Activated CD8-positive, alpha-beta memory T cell treated with anti-CD3 and anti-CD28 coated beads, Interleukin-2, amount 10 ng/mL, durations not matched to agents 7 days and 5 days (primary cell): ENCODE measurements around the gene RPL36. TPM values are rescaled to one million over a fixed set of nuclear protein-coding genes. Genes with fewer than 3 reads are reported as not detected.

Experiments
- ATAC-seq: fragments of 150-1000 bp; cut with Tn5 transposase; one replicate; pipeline ENCODE4 v1.10.0; 2021; ENCODE audit warnings: moderate library complexity
- CTCF ChIA-PET: fragments of 350-600 bp; sonication (Branson Sonifier 250); formaldehyde crosslinking; loops from one replicate; lab custom pipeline; 2021; ENCODE audit warnings: antibody characterized with exemption; lab: Charles Lee
- DNase-seq: peaks from one replicate; pipeline ENCODE4 v3.0.0-alpha.2; 2020
- H3K27ac Mint-ChIP-seq: one replicate; pipeline ENCODE4 v1.8.0; 2021; ENCODE audit warnings: mild to moderate bottlenecking, mixed read lengths
- H3K27me3 Mint-ChIP-seq: one replicate; pipeline ENCODE4 v1.8.0; 2021; ENCODE audit warnings: mixed read lengths
- H3K36me3 Mint-ChIP-seq: one replicate; pipeline ENCODE4 v1.8.0; 2021; ENCODE audit warnings: mild to moderate bottlenecking, mixed read lengths
- H3K4me1 Mint-ChIP-seq: one replicate; pipeline ENCODE4 v1.8.0; 2021; ENCODE audit warnings: mixed read lengths
- H3K4me3 Mint-ChIP-seq: one replicate; pipeline ENCODE4 v1.8.0; 2021; ENCODE audit warnings: mild to moderate bottlenecking, moderate library complexity, mixed read lengths
- H3K9me3 Mint-ChIP-seq: one replicate; pipeline ENCODE4 v1.8.0; 2022; ENCODE audit warnings: low read depth, mixed read lengths
- total RNA-seq, 2 experiments: library from RNA; stranded (reverse); gene quantifications; one replicate each; pipeline ENCODE4 v1.2.3, GENCODE V29; 2021

RPL36 gene
- total RNA-seq, 2 experiments from 2014 or later, result 976 to 1,078 TPM

DNA sequence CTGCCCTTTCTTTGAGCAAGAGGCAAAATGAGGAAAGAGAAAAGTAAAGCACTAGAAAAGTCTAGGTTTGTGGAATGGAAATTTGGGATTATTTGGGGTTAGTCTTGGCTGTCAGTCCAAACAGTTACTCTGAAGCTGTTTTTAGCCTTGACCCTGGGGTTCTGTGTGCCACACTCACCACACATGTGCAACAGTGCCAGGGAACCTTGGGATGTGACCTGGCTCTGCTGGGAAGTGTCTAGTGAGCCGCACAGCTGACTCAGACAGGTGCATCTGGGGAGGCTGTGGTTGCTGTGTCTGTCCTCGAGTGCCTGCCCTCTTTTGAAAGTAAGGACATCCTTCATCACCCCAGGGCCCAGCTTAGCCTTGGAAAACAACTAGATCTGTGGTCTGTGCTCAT lies 25.6 kb upstream of the RPL36 start:
- ATAC-seq (no peak), DNase-seq (no peak)
- Mint-ChIP-seq H3K4me3 (no peak overlapping the region), H3K4me1 (peaks cover 23% of the 10 kb centered on the region), H3K27ac (peak overlapping the region; percentile 31), H3K27me3 (no peaks in the 10 kb centered on the region), H3K36me3 (peaks cover 58% of the 10 kb centered on the region), H3K9me3 (no peaks in the 10 kb centered on the region)
- CTCF ChIA-PET, result interaction anchor here (1.3 kb wide), 2 partner anchors 9 to 10 kb away, joined by 3 read pairs; no protein-coding TSS in a partner anchor

DNA sequence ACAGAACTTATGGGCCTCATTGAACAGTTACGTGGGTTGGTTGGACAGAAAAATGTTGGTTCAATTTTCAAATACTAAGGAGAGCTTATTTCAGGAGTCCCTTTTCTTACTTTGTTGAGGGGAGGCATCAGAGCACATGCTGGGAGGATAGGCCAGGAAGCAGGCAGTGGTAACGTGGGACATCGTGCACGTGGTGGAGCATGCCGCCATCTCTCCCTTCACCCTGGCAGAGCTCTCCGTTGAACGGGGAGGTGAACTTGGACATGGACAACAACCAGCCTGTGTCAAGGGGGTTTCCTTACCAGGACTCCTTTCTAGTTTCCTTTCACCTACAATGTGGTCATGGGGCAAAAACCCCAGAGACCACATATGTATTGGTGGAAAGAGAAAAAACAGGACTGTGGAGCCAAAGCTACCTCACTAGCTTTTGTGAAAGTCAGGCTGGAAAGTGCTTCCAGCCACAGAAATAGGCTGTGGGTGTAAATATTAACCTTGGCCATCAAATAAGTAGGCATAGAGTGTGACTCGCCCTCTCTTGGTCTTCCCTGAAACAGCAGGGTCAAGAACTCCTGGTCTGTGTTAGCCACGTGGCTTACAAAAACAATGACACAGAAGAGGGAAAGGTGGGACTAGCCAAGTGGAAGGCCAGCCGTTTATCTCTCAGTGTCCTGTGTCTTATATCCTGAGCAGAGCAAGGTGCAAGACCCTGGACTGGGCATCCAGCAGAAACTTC lies 24.1 kb upstream of the RPL36 start:
- ATAC-seq (no peak), DNase-seq (no peak)
- no peak overlapping the region for H3K4me3 Mint-ChIP-seq
- peaks cover 25% of the 10 kb centered on the region for H3K4me1 Mint-ChIP-seq
- peak overlapping the region; percentile 15 for H3K27ac Mint-ChIP-seq
- H3K9me3 Mint-ChIP-seq, result no peaks in the 10 kb centered on the region
- peaks cover 52% of the 10 kb centered on the region for H3K36me3 Mint-ChIP-seq
- CTCF ChIA-PET, result interaction anchor here (2.0 kb wide), 1 partner anchor 21 kb away, joined by 6 read pairs; no protein-coding TSS in a partner anchor
- H3K27me3 Mint-ChIP-seq, result no peaks in the 10 kb centered on the region

DNA sequence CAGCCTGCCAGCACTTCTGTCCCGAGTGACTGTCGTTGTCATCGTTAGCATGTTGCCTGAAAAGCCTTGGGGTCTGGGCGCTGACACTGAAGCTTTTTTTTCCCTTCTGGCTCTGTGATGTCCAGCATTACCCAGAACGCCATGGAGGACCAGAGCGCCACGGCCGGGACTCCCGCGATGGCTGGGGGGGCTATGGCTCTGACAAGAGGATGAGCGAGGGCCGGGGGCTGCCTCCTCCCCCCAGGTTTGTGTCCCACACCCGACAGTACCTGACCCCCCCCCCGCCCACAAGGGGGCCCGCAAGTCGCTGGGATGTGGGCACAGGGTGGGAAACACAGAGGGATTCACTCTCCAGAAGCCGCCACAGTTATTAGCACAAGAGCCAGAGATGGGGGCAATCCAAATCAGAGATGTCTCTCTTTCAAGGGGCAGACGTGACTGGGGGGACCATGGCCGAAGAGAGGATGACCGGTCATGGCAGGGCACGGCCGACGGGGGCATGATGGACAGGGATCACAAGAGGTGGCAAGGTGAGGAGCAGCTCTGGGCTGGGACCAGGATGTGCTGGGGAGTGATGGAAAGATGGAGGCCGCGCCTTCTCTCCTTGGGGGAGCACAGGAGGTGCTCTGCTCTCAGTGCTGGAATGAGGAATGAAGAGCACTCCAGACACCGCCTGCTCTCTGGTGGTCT lies 23.0 kb upstream of the RPL36 start:
- Mint-ChIP-seq H3K9me3 (no peaks in the 10 kb centered on the region), H3K4me3 (no peak overlapping the region), H3K27me3 (no peaks in the 10 kb centered on the region), H3K27ac (no peak overlapping the region), H3K4me1 (peaks cover 27% of the 10 kb centered on the region), H3K36me3 (peaks cover 50% of the 10 kb centered on the region)
- ATAC-seq, result no peak
- no peak for DNase-seq
- CTCF ChIA-PET, result interaction anchor here (2.0 kb wide), 1 partner anchor 20 kb away, joined by 6 read pairs; no protein-coding TSS in a partner anchor

DNA sequence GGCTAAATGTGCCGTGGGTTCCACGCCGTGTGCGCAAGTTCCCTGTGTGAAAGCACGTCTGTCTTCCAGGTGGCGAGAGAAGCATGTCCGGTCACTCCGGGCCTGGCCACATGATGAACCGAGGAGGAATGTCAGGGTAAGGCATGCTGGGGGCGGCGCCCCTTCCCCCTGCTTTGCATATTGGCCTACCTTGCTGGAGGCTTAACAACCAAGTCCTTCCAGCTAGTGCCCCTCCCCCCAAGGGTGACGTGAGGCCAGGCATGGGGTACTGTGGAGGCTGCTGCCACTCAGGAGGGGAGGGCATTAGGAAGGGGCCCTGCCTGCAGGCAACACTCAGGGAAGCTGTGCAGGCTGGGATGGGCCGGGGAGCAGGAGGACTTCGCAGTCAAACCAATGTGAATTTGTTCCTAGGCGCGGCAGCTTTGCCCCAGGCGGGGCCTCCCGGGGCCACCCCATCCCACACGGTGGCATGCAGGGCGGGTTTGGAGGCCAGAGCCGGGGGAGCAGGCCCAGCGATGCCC lies 22.3 kb upstream of the RPL36 start:
- CTCF ChIA-PET, result interaction anchor here (2.0 kb wide), 1 partner anchor 19 kb away, joined by 6 read pairs; no protein-coding TSS in a partner anchor
- Mint-ChIP-seq H3K9me3 (no peaks in the 10 kb centered on the region), H3K4me3 (no peak overlapping the region), H3K27me3 (no peaks in the 10 kb centered on the region), H3K36me3 (peaks cover 50% of the 10 kb centered on the region), H3K4me1 (peaks cover 27% of the 10 kb centered on the region), H3K27ac (no peak overlapping the region)
- no peak for DNase-seq
- ATAC-seq, result no peak

DNA sequence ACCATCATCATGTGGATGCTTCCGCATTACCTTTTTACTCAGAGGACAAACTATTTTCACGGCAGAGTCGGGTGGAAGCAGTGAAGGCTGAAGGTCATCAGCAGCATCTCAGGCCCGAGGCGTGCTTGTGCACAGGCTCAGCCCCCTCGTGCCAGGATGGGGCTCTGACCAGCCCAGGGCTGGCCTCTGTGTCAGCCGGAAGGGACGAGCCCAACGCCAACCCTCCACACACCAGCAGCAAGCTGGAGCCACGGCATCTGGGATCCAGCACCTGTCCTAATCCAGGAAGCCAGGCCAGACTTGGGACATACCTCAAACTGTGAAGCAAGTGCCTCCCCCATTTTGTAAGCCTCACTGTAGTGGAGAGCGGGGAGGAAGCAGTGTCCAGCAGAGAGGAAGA lies 20.9 kb upstream of the RPL36 start:
- ATAC-seq, result peak; percentile 20
- peaks cover 48% of the 10 kb centered on the region for H3K36me3 Mint-ChIP-seq
- H3K4me3 Mint-ChIP-seq, result no peak overlapping the region
- CTCF ChIA-PET, result interaction anchor here (3.2 kb wide), 1 partner anchor 18 kb away, joined by 10 read pairs; no protein-coding TSS in a partner anchor
- no peaks in the 10 kb centered on the region for H3K27me3 Mint-ChIP-seq
- no peak for DNase-seq
- H3K4me1 Mint-ChIP-seq, result peaks cover 26% of the 10 kb centered on the region
- H3K9me3 Mint-ChIP-seq, result no peaks in the 10 kb centered on the region
- no peak overlapping the region for H3K27ac Mint-ChIP-seq

DNA sequence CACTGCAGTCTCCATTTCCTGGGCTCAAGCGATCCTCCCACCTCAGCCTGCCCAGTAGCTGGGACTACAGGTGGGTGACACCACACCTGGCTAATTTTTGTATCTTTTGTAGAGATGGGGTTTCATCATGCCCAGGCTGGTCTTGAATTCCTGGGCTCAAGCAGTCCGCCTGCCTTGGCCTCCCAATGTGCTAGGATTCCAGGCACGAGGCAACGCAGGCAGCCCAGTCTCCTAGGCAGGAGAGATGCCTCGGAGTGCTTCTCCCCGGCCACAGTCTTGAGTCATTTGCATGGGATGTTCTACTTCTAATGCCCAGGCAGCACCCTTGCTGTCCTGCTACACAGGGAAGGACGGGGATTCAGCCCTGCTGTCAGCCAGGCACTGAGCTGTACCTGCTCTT lies 18.5 kb upstream of the RPL36 start:
- DNase-seq (no peak), ATAC-seq (no peak)
- H3K27ac Mint-ChIP-seq, result no peak overlapping the region
- peaks cover 8% of the 10 kb centered on the region for H3K4me1 Mint-ChIP-seq
- peaks cover 31% of the 10 kb centered on the region for H3K36me3 Mint-ChIP-seq
- no peaks in the 10 kb centered on the region for H3K27me3 Mint-ChIP-seq
- H3K9me3 Mint-ChIP-seq, result no peaks in the 10 kb centered on the region
- CTCF ChIA-PET, result interaction anchor here (3.2 kb wide), 1 partner anchor 15 kb away, joined by 10 read pairs; no protein-coding TSS in a partner anchor
- H3K4me3 Mint-ChIP-seq, result no peak overlapping the region

DNA sequence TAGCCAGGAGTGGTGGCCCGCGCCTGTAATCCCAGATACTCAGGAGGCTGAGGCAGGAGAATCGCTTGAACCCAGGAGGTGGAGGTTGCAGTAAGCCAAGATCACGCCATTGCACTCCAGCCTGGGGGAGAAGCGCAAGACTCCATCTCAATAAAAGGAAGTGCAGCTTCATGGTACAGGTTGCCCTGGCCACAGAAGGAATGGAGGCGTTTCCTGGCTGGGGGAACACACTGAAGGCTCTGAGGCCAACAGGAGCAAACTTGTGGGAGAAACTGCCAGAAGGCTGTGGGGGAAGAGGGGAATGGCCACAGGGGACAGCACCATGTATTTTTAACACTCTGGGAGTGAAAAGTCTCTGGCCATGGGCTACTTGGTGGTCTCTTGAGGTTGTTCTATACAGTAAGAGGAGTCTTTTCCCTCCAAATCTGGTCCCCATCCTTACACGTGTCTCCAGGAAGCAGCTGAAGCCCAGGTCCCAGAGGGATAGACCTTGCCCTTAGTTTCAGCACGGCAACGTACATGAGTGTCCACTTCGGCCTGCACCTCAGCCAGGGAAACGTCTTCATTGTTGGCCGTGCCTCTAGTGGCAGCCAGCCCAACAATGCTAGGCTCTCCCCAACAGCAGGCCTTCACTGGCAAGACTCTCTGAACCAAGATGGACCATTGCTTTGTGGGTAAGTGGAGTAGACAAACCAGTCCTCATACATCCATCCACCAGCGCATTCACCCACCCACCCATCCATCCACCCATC lies 17.2 kb upstream of the RPL36 start:
- H3K27ac Mint-ChIP-seq, result no peak overlapping the region

DNA sequence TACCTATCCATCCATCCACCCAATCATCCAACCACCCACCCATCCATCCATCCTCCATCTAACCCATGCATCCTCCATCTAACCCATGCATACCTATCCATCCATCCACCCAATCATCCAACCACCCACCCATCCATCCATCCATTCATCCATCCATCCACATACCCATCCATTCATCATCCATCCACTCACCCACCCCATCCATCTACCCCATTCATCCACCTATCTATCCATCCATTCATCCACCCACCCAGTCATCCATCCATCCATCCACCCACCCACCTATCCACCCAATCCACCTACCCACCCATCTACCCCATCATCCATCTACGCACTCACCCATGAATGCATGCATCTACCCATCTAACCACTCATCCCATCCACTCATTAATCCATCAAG lies 16.3 kb upstream of the RPL36 start:
- Mint-ChIP-seq H3K4me1 (peaks cover 8% of the 10 kb centered on the region), H3K9me3 (no peaks in the 10 kb centered on the region), H3K27me3 (no peaks in the 10 kb centered on the region), H3K36me3 (peaks cover 20% of the 10 kb centered on the region), H3K4me3 (no peak overlapping the region), H3K27ac (no peak overlapping the region)
- DNase-seq, result no peak
- no peak for ATAC-seq
- CTCF ChIA-PET, result no interaction called here

More for the DNA sequence above, 17.2 kb upstream of the RPL36 start:
- peaks cover 8% of the 10 kb centered on the region for H3K4me1 Mint-ChIP-seq
- no peak for ATAC-seq
- no peaks in the 10 kb centered on the region for H3K9me3 Mint-ChIP-seq
- CTCF ChIA-PET, result interaction anchor here (0.5 kb wide), 1 partner anchor 52 kb away, joined by 3 read pairs; no protein-coding TSS in a partner anchor
- no peak overlapping the region for H3K4me3 Mint-ChIP-seq
- no peak for DNase-seq
- H3K36me3 Mint-ChIP-seq, result peaks cover 22% of the 10 kb centered on the region
- no peaks in the 10 kb centered on the region for H3K27me3 Mint-ChIP-seq

DNA sequence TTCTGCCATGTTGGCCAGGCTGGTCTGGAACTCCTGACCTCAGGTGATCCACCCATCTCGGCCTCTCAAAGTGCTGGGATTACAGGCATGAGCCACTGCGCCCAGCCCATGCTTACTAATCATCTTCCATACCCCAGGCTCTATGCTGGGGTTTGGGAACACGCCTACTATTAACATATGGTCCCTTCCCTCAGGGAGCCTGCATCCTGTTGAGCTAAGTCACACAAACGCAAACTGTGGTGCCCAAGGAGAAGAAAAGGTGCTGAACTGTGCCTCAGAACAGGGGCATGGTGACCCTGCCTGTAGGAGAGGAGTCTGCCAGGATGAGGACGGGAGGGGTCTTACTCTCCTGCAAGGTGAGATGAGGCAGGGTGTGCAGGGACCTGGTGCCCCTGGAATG lies 15.4 kb upstream of the RPL36 start:
- Mint-ChIP-seq H3K36me3 (peaks cover 13% of the 10 kb centered on the region), H3K4me1 (peaks cover 13% of the 10 kb centered on the region)

DNA sequence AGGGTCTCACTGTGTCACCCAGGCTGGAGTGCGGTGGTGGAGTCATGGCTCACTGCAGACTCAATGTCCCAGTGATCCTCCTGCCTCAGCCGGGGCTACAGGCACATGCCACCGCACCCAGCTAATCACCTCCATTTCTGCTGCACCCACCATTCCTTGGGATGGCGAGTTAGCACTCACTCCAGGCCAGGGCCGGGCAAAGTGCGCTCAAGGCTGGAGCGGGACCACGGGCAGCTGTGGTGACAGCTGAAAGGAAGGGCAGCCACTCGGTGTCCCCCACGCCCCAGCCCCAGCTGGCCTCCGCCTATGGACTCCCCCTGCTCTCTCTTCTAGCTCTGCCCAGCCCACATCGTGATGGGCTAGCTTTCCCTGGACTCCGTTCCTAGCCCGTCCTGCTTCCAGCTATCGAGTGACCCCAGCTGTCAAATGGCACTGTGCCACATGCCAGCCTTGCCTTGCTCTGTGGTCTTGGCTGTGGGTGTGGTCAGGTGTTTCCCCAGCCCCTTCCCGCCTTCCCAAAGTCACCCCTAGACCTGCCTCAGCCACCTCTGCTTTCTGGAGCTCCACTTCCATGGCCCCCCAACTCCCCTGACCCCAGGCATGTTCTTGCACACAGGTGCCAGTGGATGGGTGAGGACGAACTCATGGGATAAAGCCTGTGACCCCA lies 13.9 kb upstream of the RPL36 start:
- no peak for ATAC-seq
- no peak for DNase-seq
- Mint-ChIP-seq H3K4me3 (no peak overlapping the region), H3K36me3 (peaks cover 12% of the 10 kb centered on the region), H3K9me3 (no peaks in the 10 kb centered on the region), H3K4me1 (peaks cover 14% of the 10 kb centered on the region), H3K27me3 (no peaks in the 10 kb centered on the region), H3K27ac (no peak overlapping the region)
- CTCF ChIA-PET, result interaction anchor here (1.1 to 1.2 kb wide), 2 partner anchors 35 to 128 kb away, joined by 3 read pairs; partner anchors contain the start of gene NRTN

More for the DNA sequence above, 15.4 kb upstream of the RPL36 start:
- H3K9me3 Mint-ChIP-seq, result no peaks in the 10 kb centered on the region
- CTCF ChIA-PET, result interaction anchor here (1.2 kb wide), 1 partner anchor 10 kb away, joined by 3 read pairs; no protein-coding TSS in a partner anchor
- no peak for ATAC-seq
- no peaks in the 10 kb centered on the region for H3K27me3 Mint-ChIP-seq
- no peak for DNase-seq
- no peak overlapping the region for H3K4me3 Mint-ChIP-seq
- no peak overlapping the region for H3K27ac Mint-ChIP-seq

DNA sequence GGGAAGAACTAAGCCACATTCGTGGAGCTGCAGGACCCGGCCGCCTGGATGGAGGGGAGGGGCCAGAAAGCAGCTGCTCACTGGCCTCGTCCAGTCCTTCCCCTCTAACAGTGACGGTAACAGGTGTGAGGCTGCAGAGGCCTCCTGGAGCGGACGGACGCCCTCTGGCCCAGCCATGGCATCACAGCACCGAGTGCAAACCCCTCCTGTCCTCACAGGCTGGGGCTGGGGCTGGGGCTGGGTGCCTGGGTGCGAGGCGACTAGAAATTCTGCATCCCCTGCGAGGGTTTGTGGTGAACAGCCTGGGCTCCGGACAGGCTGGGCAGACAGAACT lies 13.4 kb upstream of the RPL36 start:
- CTCF ChIA-PET, result interaction anchor here (1.1 kb wide), 1 partner anchor 36 kb away, joined by 3 read pairs; no protein-coding TSS in a partner anchor
- ATAC-seq, result no peak
- H3K9me3 Mint-ChIP-seq, result no peaks in the 10 kb centered on the region

DNA sequence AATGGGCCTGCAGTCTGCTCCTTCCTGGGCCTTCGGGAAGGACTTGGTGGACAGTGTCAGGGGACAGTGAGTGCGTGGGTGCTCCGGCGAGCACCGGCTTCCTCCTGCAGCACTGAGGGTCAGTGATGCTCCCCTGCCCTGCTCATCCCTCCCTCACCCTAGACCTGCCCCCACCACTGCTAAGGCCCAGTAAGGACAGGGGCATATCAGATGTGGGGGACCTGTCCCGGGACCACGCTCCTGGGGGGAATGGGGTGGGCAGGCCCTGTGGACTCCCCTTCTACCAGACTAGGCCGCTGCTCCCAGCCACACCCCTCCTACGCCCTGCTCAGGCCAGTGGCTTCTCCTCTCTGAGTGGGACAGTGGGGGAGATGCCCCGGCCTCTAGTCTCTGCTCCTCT lies 13.0 kb upstream of the RPL36 start:
- Mint-ChIP-seq H3K27ac (no peak overlapping the region), H3K4me3 (no peak overlapping the region), H3K27me3 (no peaks in the 10 kb centered on the region), H3K4me1 (peaks cover 18% of the 10 kb centered on the region), H3K9me3 (no peaks in the 10 kb centered on the region), H3K36me3 (peaks cover 11% of the 10 kb centered on the region)
- ATAC-seq (no peak), DNase-seq (no peak)
- CTCF ChIA-PET, result no interaction called here

More for the DNA sequence above, 13.4 kb upstream of the RPL36 start:
- H3K4me1 Mint-ChIP-seq, result peaks cover 18% of the 10 kb centered on the region
- no peak for DNase-seq
- H3K36me3 Mint-ChIP-seq, result peaks cover 11% of the 10 kb centered on the region
- H3K27ac Mint-ChIP-seq, result no peak overlapping the region
- H3K27me3 Mint-ChIP-seq, result no peaks in the 10 kb centered on the region
- no peak overlapping the region for H3K4me3 Mint-ChIP-seq
